A549 (cell line): ENCODE data around the gene PLBD2. TPM values are rescaled to one million over a fixed set of nuclear protein-coding genes. Genes with fewer than 3 reads are reported as not detected.
A peak's percentile ranks its signal among the peaks of the same experiment; 100 is the strongest.

Experiments used
- ATAC-seq, 2 experiments: fragments of 200-7000 bp in 1 of 2; fragments of >200 bp in 1 of 2; cut with Nextera tagmentation in 1 of 2; cut with Tn5 transposase in 1 of 2; 3 replicates each; pipeline versions ENCODE4 v1.8.0 to v1.9.1; 2018 to 2020; ENCODE audit warnings: mild to moderate bottlenecking in 1 of 2, moderate library complexity in 1 of 2
- CTCF ChIA-PET: fragments of 300-600 bp; sonication (Branson Sonifier 250); formaldehyde crosslinking; extraction: SDS; loops from one replicate; lab custom pipeline; 2021; ENCODE audit warnings: antibody characterized with exemption, inconsistent platforms; lab: Yijun Ruan, JAX
- POLR2A ChIA-PET: fragments of 350-600 bp; formaldehyde crosslinking; extraction: SDS; loops from one replicate; lab custom pipeline; 2021; ENCODE audit warnings: antibody characterized with exemption, inconsistent platforms; lab: Yijun Ruan, JAX
- DNase-seq, 2 experiments: peaks; one replicate each; pipeline versions ENCODE4 v3.0.0 to v3.0.0-alpha.2; 2011 to 2016; ENCODE audit warnings: low read depth in 1 of 2, low spot score in 1 of 2
- FAIRE-seq: peaks from 2 replicates; lab custom pipeline; 2011; peaks lifted over from hg19 to GRCh38; lab: Jason Lieb, UNC
- H3K27ac ChIP-seq, 2 experiments: fragments of >200 bp; sonication (Bioruptor Twin); formaldehyde crosslinking; 3 replicates each; pipeline ENCODE4 v1.5.1; 2016 to 2017
- H3K4me1 ChIP-seq: fragments of >200 bp; sonication (Bioruptor Twin); formaldehyde crosslinking; 3 replicates; pipeline ENCODE4 v1.6.1; 2016
- H3K4me2 ChIP-seq: fragments of >200 bp; sonication (Bioruptor Twin); formaldehyde crosslinking; 3 replicates; pipeline ENCODE4 v1.6.1; 2016
- H3K4me3 ChIP-seq: fragments of >200 bp; sonication (Bioruptor Twin); formaldehyde crosslinking; 3 replicates; pipeline ENCODE4 v1.5.1; 2016
- H3K9me3 ChIP-seq: fragments of >200 bp; sonication (Bioruptor Twin); formaldehyde crosslinking; 3 replicates; pipeline ENCODE4 v1.6.1; 2016
- CBX8 ChIP-seq: fragments of 200-600 bp; sonication (generic); IDR thresholded peaks from 2 replicates; pipeline ENCODE4 v1.6.1; 2016
- CHD2 ChIP-seq: fragments of 150-350 bp; IDR thresholded peaks from 2 replicates; pipeline ENCODE4 v1.6.1; 2014; ENCODE audit warnings: low read length; ENCODE audit not compliant: partially characterized antibody
- EHF ChIP-seq: fragments of 250-450 bp; sonication (Bioruptor Pico); IDR thresholded peaks from 2 replicates; pipeline ENCODE4 v1.5.0; 2020; ENCODE audit warnings: mild to moderate bottlenecking
- FOXS1 ChIP-seq: fragments of 250-450 bp; sonication (Bioruptor Pico); IDR thresholded peaks from 2 replicates; pipeline ENCODE4 v1.5.0; 2020; ENCODE audit warnings: mild to moderate bottlenecking, moderate library complexity
- GATA3 ChIP-seq: IDR thresholded peaks from 2 replicates; pipeline ENCODE4 v1.6.1; 2012; ENCODE audit warnings: borderline replicate concordance
- HEYL ChIP-seq: fragments of 250-450 bp; sonication (Bioruptor Pico); IDR thresholded peaks from 2 replicates; pipeline ENCODE4 v1.8.0; 2021; ENCODE audit warnings: mild to moderate bottlenecking, moderate library complexity
- JUNB ChIP-seq: fragments of >200 bp; sonication (Bioruptor Twin); formaldehyde crosslinking; IDR thresholded peaks from 2 replicates; pipeline ENCODE4 v1.6.1; 2016
- KDM5A ChIP-seq: fragments of 200-600 bp; sonication (generic); IDR thresholded peaks from 2 replicates; pipeline ENCODE4 v1.6.1; 2016; ENCODE audit warnings: antibody characterized with exemption, mild to moderate bottlenecking
- MAFK ChIP-seq: fragments of 450-650 bp; IDR thresholded peaks from 2 replicates; pipeline ENCODE4 v1.6.1; 2014; ENCODE audit not compliant: partially characterized antibody
- MYC ChIP-seq: IDR thresholded peaks from 2 replicates; pipeline ENCODE4 v1.6.1; 2012; ENCODE audit warnings: mild to moderate bottlenecking, inconsistent platforms, low read length, improper control_type of control experiment, borderline replicate concordance
- PHF8 ChIP-seq: fragments of 200-600 bp; sonication (generic); IDR thresholded peaks from 2 replicates; pipeline ENCODE4 v1.6.1; 2016; ENCODE audit warnings: low read depth, mild to moderate bottlenecking, antibody characterized with exemption, moderate library complexity, borderline replicate concordance
- POLR2AphosphoS2 ChIP-seq: conservative IDR thresholded peaks from 2 replicates; pipeline ENCODE4 v1.6.1; 2012; ENCODE audit warnings: low read length, improper control_type of control experiment, inconsistent platforms
- RAD21 ChIP-seq, 2 experiments: fragments of >200 bp in 1 of 2; sonication (Bioruptor Twin) in 1 of 2; formaldehyde crosslinking in 1 of 2; IDR thresholded peaks in 1 of 2; conservative IDR thresholded peaks in 1 of 2; 2 replicates in 1 of 2; 3 replicates in 1 of 2; pipeline ENCODE4 v1.6.1; 2012 to 2018; ENCODE audit warnings: inconsistent platforms in 1 of 2
- RCOR1 ChIP-seq: fragments of 150-350 bp; IDR thresholded peaks from 2 replicates; pipeline ENCODE4 v1.6.1; 2014; ENCODE audit warnings: antibody characterized with exemption, low read length, low read depth
- REST ChIP-seq: fragments of 200-600 bp; sonication (generic); IDR thresholded peaks from 2 replicates; pipeline ENCODE4 v1.6.1; 2016; ENCODE audit warnings: antibody characterized with exemption, mild to moderate bottlenecking, moderate library complexity
- RFX5 ChIP-seq: fragments of 450-650 bp; IDR thresholded peaks from 2 replicates; pipeline ENCODE4 v1.7.1; 2014; ENCODE audit warnings: antibody characterized with exemption, mild to moderate bottlenecking, moderate library complexity
- TFCP2L1 ChIP-seq: fragments of 250-450 bp; sonication (Bioruptor Pico); IDR thresholded peaks from 2 replicates; pipeline ENCODE4 v1.5.0; 2021; ENCODE audit warnings: mild to moderate bottlenecking
- TP53 ChIP-seq: fragments of 250-450 bp; sonication (Bioruptor Pico); IDR thresholded peaks from 2 replicates; pipeline ENCODE4 v1.5.0; 2021; ENCODE audit warnings: mild to moderate bottlenecking, moderate library complexity
- USF2 ChIP-seq: fragments of 450-650 bp; IDR thresholded peaks from 2 replicates; pipeline ENCODE4 v1.6.1; 2014; ENCODE audit warnings: antibody characterized with exemption
- WGBS: methylation state at CpG from one replicate; pipeline ENCODE4 v1.1.6; 2017; ENCODE audit errors: missing lambda C conversion rate; 5-methylcytosine and 5-hydroxymethylcytosine counted together
- polyA plus RNA-seq, 4 experiments: library from polyadenylated mRNA; depleted of rRNA in 3 of 4; stranded (reverse); fragments of >200 nt; fragmentation: RNase III in 1 of 4; extraction: RNeasy Plus Mini Kit Qiagen cat#74134 plus additional on column Dnase treatment in 1 of 4; gene quantifications; 2 replicates in 3 of 4; 3 replicates in 1 of 4; pipeline ENCODE4 v1.2.3, GENCODE V29; 2011 to 2017
- TF ChIP-seq, protein P1 (sequence below): IDR thresholded peaks from 2 replicates; pipeline ENCODE4 v1.6.1; 2012; ENCODE audit warnings: low read depth, borderline replicate concordance
- TF ChIP-seq, protein P2 (sequence below): fragments of >200 bp; sonication (Bioruptor Twin); formaldehyde crosslinking; IDR thresholded peaks from 2 replicates; pipeline ENCODE4 v1.6.1; 2016
- TF ChIP-seq, protein P3 (sequence below): fragments of >200 bp; sonication (Bioruptor Twin); formaldehyde crosslinking; IDR thresholded peaks from 3 replicates; pipeline ENCODE4 v1.6.1; 2016
- TF ChIP-seq, protein P4 (sequence below): fragments of 250-450 bp; sonication (Bioruptor Pico); IDR thresholded peaks from 2 replicates; pipeline ENCODE4 v1.5.0; 2021; ENCODE audit warnings: mild to moderate bottlenecking, moderate library complexity, borderline replicate concordance
- TF ChIP-seq, protein P5 (sequence below): fragments of 250-450 bp; sonication (Bioruptor Pico); IDR thresholded peaks from 2 replicates; pipeline ENCODE4 v1.5.0; 2020; ENCODE audit warnings: low read depth, mild to moderate bottlenecking, moderate library complexity

PLBD2 gene
- polyA plus RNA-seq, 2 of the 4 experiments (the other 2 are of a cell fraction): 13.2 to 25.9 TPM

DNA sequence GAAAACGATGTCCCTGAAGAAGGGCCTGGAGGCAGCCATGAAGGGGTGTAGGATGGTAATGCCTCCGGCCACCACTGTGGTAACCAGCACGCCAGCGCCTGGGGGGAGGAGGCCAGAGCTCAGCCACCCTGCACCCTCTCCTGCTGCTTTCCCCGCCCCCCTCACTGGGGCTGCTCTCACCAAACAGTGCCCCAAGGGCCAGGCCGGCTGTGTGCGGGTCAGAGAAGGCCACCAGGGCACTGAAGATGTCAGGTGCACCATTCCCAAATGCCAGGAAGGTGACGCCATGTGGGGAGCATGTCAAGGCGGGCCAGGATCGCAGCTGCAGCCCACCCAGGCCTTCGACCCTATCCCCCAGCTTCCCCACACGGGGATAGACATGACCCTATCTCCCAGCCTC is 38.0 kb upstream of the PLBD2 start:
- ATAC-seq (no peak), DNase-seq (no peak), FAIRE-seq (no peak)
- WGBS: 81% methylated on average over 12 of the region's 12 CpGs
- ChIA-PET POLR2A (no interaction called here), CTCF (interaction anchor here (0.7 to 1.1 kb wide), 4 partner anchors 8 to 124 kb away, joined by 3 to 4 read pairs (median 4); no protein-coding TSS in a partner anchor)
- Histone ChIP-seq H3K27ac (no peak overlapping the region), H3K4me3 (no peak overlapping the region), H3K4me1 (no peaks in the 10 kb centered on the region), H3K9me3 (peaks cover 7% of the 10 kb centered on the region; the same call in 1 of the 3 replicates), H3K4me2 (no peak overlapping the region)
- TF ChIP-seq USF2: no peak
- TF ChIP-seq TP53: no peak
- TF ChIP-seq, protein P1, sequence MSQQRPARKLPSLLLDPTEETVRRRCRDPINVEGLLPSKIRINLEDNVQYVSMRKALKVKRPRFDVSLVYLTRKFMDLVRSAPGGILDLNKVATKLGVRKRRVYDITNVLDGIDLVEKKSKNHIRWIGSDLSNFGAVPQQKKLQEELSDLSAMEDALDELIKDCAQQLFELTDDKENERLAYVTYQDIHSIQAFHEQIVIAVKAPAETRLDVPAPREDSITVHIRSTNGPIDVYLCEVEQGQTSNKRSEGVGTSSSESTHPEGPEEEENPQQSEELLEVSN: no peak
- TF ChIP-seq TFCP2L1 (CRISPR knock-in tag): no peak
- TF ChIP-seq RFX5: no peak
- TF ChIP-seq JUNB: no peak
- no peak for TF ChIP-seq FOXS1 (CRISPR knock-in tag)
- TF ChIP-seq, all 56 proteins: peak for 0

- ChIA-PET POLR2A (interaction anchor here (0.6 kb wide), 1 partner anchor 99 kb away, joined by 5 read pairs; no protein-coding TSS in a partner anchor), CTCF (interaction anchor here (0.7 to 4.2 kb wide), 2 partner anchors 10 to 26 kb away, joined by 3 to 22 read pairs; no protein-coding TSS in a partner anchor)
- H3K4me1 ChIP-seq: peaks cover 4% of the 10 kb centered on the region; the same call in 1 of the 3 replicates
- DNase-seq (no peak), ATAC-seq (no peak; a peak in 1 of 6 replicates), FAIRE-seq (no peak)
- H3K4me2 ChIP-seq: no peak overlapping the region
- no peak overlapping the region for H3K27ac ChIP-seq
- H3K9me3 ChIP-seq: peaks cover 7% of the 10 kb centered on the region; the same call in 1 of the 3 replicates
- 84% methylated on average over 2 of the region's 2 CpGs for WGBS
- H3K4me3 ChIP-seq: no peak overlapping the region
- TF ChIP-seq, protein P2, sequence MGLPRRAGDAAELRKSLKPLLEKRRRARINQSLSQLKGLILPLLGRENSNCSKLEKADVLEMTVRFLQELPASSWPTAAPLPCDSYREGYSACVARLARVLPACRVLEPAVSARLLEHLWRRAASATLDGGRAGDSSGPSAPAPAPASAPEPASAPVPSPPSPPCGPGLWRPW: no peak
- TF ChIP-seq MAFK (peak; percentile 72), RCOR1 (no peak), EHF (CRISPR knock-in tag) (no peak), RAD21 (conservative IDR thresholded peaks at IDR 0.05 in 1 of 2, IDR thresholded peaks at IDR 0.05 in 1 of 2) (no peak)
Measured at GRCh38 chr12:113322343-113322742, 36.0 kb upstream of the PLBD2 start.

DNA sequence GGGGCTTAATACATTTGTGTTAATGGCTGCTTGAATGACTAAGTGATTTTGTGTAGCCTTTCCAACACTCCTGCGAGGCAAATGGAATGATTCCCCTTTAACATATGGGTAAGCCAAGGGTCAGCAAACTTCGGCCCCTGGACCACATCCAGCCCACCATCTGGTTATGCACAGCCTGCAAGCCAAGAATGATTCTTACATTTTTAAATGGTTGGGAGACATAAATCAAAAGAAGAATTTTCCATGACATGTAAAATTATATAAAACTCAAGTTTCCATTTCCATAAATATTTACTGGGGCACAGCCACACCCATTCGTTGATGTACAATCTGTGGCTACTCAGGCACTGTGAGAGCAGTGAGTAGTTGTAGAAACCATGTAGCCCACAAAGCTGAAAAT is 32.5 kb upstream of the PLBD2 start:
- Histone ChIP-seq H3K4me2 (no peak overlapping the region), H3K27ac (no peak overlapping the region), H3K4me1 (peaks cover 4% of the 10 kb centered on the region; the same call in 1 of the 3 replicates), H3K4me3 (no peak overlapping the region), H3K9me3 (peaks cover 7% of the 10 kb centered on the region; the same call in 1 of the 3 replicates)
- ATAC-seq (peak in 1 of 2 experiments; percentile 54; a peak in 3 of 6 replicates), DNase-seq (peak in 1 of 2 experiments; percentile 38), FAIRE-seq (no peak)
- POLR2A ChIA-PET: no interaction called here
- WGBS: 53% methylated on average over 3 of the region's 3 CpGs
- CTCF ChIA-PET: interaction anchor here (0.7 to 3.7 kb wide), 3 partner anchors 14 to 1229 kb away, joined by 3 to 20 read pairs (median 3); no protein-coding TSS in a partner anchor
- TF ChIP-seq, protein P3, sequence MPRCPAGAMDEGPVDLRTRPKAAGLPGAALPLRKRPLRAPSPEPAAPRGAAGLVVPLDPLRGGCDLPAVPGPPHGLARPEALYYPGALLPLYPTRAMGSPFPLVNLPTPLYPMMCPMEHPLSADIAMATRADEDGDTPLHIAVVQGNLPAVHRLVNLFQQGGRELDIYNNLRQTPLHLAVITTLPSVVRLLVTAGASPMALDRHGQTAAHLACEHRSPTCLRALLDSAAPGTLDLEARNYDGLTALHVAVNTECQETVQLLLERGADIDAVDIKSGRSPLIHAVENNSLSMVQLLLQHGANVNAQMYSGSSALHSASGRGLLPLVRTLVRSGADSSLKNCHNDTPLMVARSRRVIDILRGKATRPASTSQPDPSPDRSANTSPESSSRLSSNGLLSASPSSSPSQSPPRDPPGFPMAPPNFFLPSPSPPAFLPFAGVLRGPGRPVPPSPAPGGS: no peak
- TF ChIP-seq KDM5A (no peak), MYC (no peak), CBX8 (no peak), TFCP2L1 (CRISPR knock-in tag) (no peak), GATA3 (no peak), HEYL (CRISPR knock-in tag) (no peak), CHD2 (no peak), FOXS1 (CRISPR knock-in tag) (no peak), PHF8 (no peak), REST (no peak), POLR2AphosphoS2 (no peak)
- TF ChIP-seq, protein P4, sequence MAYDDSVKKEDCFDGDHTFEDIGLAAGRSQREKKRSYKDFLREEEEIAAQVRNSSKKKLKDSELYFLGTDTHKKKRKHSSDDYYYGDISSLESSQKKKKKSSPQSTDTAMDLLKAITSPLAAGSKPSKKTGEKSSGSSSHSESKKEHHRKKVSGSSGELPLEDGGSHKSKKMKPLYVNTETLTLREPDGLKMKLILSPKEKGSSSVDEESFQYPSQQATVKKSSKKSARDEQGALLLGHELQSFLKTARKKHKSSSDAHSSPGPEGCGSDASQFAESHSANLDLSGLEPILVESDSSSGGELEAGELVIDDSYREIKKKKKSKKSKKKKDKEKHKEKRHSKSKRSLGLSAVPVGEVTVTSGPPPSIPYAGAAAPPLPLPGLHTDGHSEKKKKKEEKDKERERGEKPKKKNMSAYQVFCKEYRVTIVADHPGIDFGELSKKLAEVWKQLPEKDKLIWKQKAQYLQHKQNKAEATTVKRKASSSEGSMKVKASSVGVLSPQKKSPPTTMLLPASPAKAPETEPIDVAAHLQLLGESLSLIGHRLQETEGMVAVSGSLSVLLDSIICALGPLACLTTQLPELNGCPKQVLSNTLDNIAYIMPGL (CRISPR knock-in tag): no peak
- TF ChIP-seq, protein P5, sequence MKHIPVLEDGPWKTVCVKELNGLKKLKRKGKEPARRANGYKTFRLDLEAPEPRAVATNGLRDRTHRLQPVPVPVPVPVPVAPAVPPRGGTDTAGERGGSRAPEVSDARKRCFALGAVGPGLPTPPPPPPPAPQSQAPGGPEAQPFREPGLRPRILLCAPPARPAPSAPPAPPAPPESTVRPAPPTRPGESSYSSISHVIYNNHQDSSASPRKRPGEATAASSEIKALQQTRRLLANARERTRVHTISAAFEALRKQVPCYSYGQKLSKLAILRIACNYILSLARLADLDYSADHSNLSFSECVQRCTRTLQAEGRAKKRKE: no peak
